Measurements from ENCODE around the gene CCNG1. TPM values are rescaled to one million over a fixed set of nuclear protein-coding genes. Genes with fewer than 3 reads are reported as not detected.
"Not testable (repeated sequence)": the region's sequence is repeated elsewhere in the genome, so short reads cannot be mapped to it uniquely, and the experiment has no call there.

CCNG1 gene
- 450 and 517 TPM in 2 replicates for total RNA-seq

DNA sequence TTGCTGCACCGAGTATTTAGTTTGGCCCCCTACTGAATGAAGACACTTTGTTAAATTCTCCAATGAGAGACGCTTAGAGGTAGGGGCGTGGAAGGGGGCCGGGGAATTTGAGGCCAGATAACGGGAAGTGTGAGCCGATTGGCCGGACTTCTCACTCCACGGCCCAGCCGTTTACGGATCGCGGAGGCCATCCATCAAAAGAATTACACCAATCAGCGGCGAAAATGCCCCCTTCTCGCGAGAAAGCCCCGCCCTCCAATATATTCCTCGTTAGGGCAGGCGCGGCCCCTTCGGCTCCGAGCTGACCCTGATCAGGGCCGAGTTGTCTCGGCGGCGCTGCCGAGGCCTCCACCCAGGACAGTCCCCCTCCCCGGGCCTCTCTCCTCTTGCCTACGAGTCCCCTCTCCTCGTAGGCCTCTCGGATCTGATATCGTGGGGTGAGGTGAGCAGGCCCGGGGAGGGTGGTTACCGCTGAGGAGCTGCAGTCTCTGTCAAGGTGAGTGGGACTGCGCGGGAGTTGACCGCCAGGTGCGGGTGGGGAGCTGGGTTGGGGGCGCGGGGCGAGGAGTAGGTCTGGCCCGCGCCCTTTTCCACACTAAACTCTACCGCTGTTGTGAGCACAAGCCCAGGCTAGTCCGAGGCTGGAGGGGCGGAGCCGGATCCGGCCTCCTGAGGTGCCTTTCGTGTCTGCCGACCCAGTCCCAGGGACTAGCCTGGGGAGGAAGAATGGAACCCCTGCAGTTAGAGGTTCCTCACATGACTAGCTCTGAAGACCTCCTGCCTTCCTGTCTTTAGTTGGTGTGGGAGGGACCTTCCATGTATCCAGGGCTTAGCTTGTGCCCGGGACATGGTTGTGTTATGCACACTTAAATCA, at the start of gene CCNG1:
Gene CCNG1, plus strand, starts transcription at position 287 of the 874 bp plus-strand sequence. CDS start 1,662 bp downstream, outside the sequence.
- peak; percentile 94 for DNase-seq (ENCODE audit: low read depth)

GRCh38 chr5:163395792-163396191, 41.6 kb upstream of the CCNG1 start:
- DNase-seq (ENCODE audit: low read depth) = no peak

GRCh38 chr5:163396818-163397340, 40.5 kb upstream of the CCNG1 start:
- not testable (repeated sequence) for DNase-seq (ENCODE audit: low read depth)

GRCh38 chr5:163397354-163397753, 40.0 kb upstream of the CCNG1 start:
- peak; percentile 42 for DNase-seq (ENCODE audit: low read depth)

- DNase-seq (ENCODE audit: low read depth) = no peak
Measured at GRCh38 chr5:163399923-163400322, 37.5 kb upstream of the CCNG1 start.

DNA sequence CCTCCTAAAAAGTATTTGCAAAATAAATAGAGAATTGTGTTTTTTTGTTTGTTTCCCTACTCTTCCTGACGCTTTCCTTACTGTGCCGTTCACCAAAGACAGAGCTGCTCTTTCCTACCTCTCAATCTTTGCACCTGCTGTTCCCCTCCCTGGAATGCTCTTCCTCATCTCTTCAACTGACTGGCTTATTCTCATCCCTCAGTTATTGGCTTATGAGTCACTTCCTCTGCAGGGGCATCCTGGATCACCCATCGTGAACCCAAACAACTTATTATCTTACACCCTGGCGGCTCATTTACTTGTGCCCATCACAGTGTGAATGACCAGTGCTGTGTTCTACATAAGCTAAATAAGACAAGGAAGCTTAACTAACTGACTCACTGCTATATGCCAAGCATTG, 36.1 kb upstream of the CCNG1 start:
- peak; percentile 10 for DNase-seq (ENCODE audit: low read depth)

DNA sequence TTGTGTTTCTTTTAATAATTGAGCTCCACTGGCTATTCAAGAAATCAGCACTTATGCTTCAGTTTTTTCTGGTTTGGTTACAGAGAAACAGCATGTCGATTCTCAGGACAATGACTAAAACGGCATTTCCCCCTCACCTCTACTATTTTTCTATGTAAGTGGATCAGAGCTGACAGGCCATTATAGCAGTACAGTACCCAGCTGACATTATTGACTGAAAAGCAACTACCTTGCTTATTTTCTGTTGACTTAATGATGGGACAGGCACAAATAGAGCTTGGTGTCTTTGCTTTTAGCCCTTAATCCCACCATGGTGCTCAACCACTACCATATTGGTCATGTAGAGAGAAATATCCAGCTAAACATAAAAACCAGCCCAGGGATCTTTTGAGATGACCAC, 35.4 kb upstream of the CCNG1 start:
- no peak for DNase-seq (ENCODE audit: low read depth)

- no peak for DNase-seq (ENCODE audit: low read depth)
Measured at GRCh38 chr5:163404364-163405173, 32.8 kb upstream of the CCNG1 start.

- peak; percentile 55 for DNase-seq (ENCODE audit: low read depth)
Measured at GRCh38 chr5:163407034-163407655, 30.2 kb upstream of the CCNG1 start.

- DNase-seq (ENCODE audit: low read depth) = peak; percentile 52
Measured at GRCh38 chr5:163408311-163408923, 29.0 kb upstream of the CCNG1 start.

DNA sequence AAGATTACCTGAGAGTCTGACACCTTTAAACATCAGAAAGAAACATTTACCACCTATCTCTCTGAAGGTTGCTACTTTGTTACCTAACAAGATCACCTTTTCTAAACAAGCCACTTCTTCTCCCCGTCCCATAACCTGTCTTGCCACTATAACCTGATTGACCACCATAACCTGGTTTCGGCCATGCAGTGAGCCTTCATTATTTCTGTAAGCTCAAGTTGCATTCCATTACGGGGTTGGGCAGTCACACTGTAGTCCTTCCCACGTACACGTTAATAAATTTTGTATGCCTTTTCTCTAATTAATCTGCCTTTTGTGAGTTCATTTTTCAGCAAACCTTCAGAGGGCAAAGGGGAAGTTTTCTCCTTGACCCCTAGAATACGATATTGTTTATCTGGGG, 28.0 kb upstream of the CCNG1 start:
- DNase-seq (ENCODE audit: low read depth) = no peak

DNA sequence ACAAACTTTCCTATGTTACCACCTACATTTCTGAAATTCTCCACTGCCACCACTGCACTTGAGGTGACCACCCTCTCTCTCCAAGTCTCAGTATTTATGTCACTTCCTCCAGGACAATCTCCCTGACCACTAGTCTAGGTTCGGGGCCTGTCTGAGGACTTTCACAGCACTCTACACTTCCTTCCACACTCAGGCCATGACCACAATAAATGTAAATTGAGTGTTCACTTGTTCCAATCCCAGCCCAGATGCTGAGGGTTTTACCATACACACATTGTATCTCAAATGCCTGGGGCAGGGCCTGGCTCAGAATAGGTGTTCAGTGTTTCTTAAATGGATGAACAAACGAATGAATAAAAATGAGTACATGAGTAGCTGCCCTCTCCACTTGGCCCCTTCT, 26.9 kb upstream of the CCNG1 start:
- no peak for DNase-seq (ENCODE audit: low read depth)

DNA sequence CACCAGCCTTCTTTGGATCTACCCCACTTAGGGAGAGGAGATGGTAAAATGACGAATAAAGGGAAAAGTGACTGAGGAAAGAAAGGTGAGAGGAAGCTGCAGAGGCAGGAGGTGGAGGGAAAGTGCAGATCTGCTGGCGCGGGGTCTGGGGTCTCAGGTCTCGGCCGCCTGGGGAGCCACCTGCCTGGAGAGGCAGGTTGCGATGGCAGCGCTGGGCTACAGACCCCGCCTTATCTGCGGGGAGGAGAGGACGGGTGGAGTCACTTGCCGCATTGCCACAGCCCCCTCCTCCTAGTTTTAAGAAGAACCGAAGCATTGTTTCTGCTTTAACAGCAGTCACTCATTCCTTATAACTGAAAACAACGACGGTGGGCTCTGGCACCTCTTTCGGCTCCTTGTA, 21.7 kb upstream of the CCNG1 start:
- DNase-seq (ENCODE audit: low read depth) = not testable (repeated sequence)

GRCh38 chr5:163424836-163425235, 12.6 kb upstream of the CCNG1 start:
- DNase-seq (ENCODE audit: low read depth) = no peak

DNA sequence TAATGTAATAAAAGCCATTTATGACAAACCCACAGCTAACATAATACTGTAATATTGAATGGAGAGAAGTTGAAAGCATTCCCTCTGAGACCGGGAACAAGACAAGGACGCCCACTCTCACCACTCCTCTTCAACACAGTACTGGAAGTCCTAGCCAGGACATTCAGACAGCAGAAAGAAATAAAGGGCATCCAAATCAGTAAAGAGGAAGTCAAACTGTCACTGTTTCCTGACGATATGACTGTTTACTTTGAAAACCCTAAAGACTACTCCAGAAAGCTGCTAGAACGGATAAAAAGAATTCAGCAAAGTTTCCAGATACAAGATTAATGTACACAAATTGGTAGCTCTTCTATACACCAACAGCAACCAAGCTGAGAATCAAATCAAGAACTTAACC, 11.3 kb upstream of the CCNG1 start:
- DNase-seq (ENCODE audit: low read depth) = not testable (repeated sequence)

- DNase-seq (ENCODE audit: low read depth) = no peak
Measured at GRCh38 chr5:163432544-163432943, 4.9 kb upstream of the CCNG1 start.

DNA sequence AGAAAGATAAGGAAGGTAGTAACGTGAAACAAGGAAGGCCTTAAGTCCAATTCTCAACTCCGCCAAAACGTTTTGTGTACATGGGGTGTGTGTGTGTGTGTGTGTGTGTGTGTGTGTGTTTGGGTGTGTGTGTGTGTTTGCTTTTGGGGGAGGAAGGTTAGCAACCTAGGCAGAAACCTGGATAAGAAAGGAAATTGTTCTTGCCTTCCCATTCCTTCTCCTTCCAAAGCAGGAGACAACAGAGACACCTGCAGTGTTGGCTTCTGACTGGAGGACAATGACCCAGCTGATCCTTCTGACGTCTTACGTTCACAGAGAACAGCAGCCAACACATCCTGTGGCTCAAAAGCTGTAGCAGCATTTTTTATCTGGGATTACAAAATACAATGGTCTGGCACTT, 4.1 kb upstream of the CCNG1 start:
- DNase-seq (ENCODE audit: low read depth) = no peak

DNA sequence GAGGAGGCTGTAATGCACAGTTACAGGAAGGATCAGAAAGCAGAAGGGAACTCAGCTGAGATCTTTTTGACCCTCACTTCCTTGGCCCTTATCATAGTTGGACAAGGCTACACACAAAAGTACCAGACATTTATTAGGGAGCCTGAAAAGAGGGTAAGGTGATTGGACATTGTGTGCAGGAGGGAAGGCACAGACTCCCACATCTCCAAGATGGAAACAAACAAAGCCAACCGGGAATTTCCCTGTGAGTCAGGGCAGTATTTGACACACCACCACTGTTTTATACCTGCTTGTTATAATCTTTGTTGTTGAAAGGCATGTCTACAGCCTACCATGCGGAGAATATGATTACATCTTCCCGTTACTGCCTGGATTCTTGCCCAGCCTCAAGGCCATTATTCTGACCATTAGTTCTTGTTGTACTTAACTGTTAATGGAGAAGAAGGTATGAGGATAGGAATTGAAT, 3.0 kb upstream of the CCNG1 start:
- DNase-seq (ENCODE audit: low read depth) = peak; percentile 96

DNA sequence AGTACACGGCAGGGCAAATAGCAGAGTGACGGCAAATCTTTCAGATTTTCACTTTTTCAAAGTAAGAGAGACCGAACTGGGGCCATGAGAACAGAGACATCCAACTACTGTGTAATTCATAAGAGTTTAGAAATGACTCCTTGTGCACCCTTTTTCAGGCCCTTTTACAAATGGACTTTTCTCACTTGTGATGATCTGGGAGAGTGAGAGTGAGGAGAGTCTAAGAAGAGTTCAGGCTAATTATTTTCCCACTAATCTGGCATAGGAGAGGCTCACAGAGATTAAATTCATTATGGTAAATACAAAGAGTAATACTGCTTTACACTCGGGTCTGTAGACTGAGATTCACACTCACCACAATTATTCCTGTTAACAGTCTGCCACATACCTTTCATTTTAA, 880 bp upstream of the CCNG1 start:
- DNase-seq (ENCODE audit: low read depth) = peak; percentile 7

GRCh38 chr5:163437011-163437308, 435 bp upstream of the CCNG1 start:
- no peak for DNase-seq (ENCODE audit: low read depth)

DNA sequence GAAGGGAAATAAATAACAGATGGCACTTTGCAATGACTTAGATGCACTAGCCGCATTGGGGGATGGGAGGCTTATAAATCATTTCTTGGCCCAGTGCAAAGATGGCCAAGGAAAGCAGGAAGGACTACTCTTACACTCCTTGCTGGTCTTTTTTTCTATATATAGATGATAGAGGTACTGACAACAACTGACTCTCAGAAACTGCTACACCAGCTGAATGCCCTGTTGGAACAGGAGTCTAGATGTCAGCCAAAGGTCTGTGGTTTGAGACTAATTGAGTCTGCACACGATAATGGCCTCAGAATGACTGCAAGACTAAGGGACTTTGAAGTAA, 1.7 kb downstream of the CCNG1 start:
- DNase-seq (ENCODE audit: low read depth) = peak; percentile 72

DNA sequence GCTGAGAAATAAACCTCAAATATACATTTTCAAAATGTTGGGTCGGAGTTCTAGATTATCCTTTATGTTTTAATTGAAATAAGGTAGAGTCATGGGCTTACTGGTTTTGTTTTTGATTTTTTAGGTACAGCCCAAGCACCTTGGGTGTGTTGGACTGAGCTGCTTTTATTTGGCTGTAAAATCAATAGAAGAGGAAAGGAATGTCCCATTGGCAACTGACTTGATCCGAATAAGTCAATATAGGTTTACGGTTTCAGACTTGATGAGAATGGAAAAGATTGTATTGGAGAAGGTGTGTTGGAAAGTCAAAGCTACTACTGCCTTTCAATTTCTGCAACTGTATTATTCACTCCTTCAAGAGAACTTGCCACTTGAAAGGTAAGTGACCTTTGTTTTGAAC, 3.6 kb downstream of the CCNG1 start:
- no peak for DNase-seq (ENCODE audit: low read depth)
